Loucy (cell line): ENCODE measurements around the gene HMGN4.

Source experiments
- H2AFZ ChIP-seq: fragments of 200-600 bp; sonication (generic); 2 replicates; pipeline ENCODE4 v1.6.0; 2016; ENCODE audit warnings: antibody characterized with exemption, mild to moderate bottlenecking, low read length, moderate library complexity
- H3F3A ChIP-seq: fragments of 200-600 bp; 2 replicates; pipeline ENCODE4 v1.6.0; 2016; ENCODE audit warnings: antibody characterized with exemption, low read depth, mild to moderate bottlenecking
- H3K27me3 ChIP-seq: fragments of 200-600 bp; sonication (generic); 2 replicates; pipeline ENCODE4 v1.6.1; 2014; ENCODE audit warnings: low read length, mild to moderate bottlenecking; ENCODE audit not compliant: insufficient read depth, poor library complexity, severe bottlenecking
- H3K36me3 ChIP-seq: fragments of 200-600 bp; sonication (generic); 2 replicates; pipeline ENCODE4 v1.6.1; 2016; ENCODE audit warnings: low read length; ENCODE audit not compliant: insufficient read depth
- H3K4me1 ChIP-seq: fragments of 200-600 bp; sonication (generic); 2 replicates; pipeline ENCODE4 v1.5.1; 2014; ENCODE audit warnings: low read length, mild to moderate bottlenecking; ENCODE audit not compliant: insufficient read depth, poor library complexity, severe bottlenecking
- H3K4me2 ChIP-seq: fragments of 200-600 bp; sonication (generic); 2 replicates; pipeline ENCODE4 v1.6.0; 2014; ENCODE audit warnings: antibody characterized with exemption, low read length, low read depth, mild to moderate bottlenecking; ENCODE audit not compliant: poor library complexity, severe bottlenecking
- H3K4me3 ChIP-seq: fragments of 200-600 bp; sonication (generic); 2 replicates; pipeline ENCODE4 v1.5.1; 2014; ENCODE audit warnings: low read length, mild to moderate bottlenecking, mixed read lengths; ENCODE audit not compliant: poor library complexity, severe bottlenecking
- H3K79me2 ChIP-seq: fragments of 200-600 bp; sonication (generic); 2 replicates; pipeline ENCODE4 v1.6.1; 2014; ENCODE audit warnings: low read length; ENCODE audit not compliant: insufficient read depth
- H3K9ac ChIP-seq: fragments of 200-600 bp; sonication (generic); 2 replicates; pipeline ENCODE4 v1.6.0; 2014; ENCODE audit warnings: mild to moderate bottlenecking, low read depth, low read length, moderate library complexity; ENCODE audit not compliant: poor library complexity, severe bottlenecking
- H3K9me2 ChIP-seq: fragments of 200-600 bp; sonication (generic); replicated peaks from 2 replicates; pipeline ENCODE4 v1.6.1; 2016; ENCODE audit warnings: low read depth, low read length, mixed read lengths
- H3K9me3 ChIP-seq: fragments of 200-600 bp; sonication (generic); 2 replicates; pipeline ENCODE4 v1.6.1; 2014; ENCODE audit warnings: mild to moderate bottlenecking, antibody characterized with exemption, low read length, low read depth; ENCODE audit not compliant: insufficient read depth
- H4K20me1 ChIP-seq: fragments of 200-600 bp; sonication (generic); 2 replicates; pipeline ENCODE4 v1.6.0; 2014; ENCODE audit warnings: antibody characterized with exemption, low read length, mild to moderate bottlenecking; ENCODE audit not compliant: insufficient read depth, poor library complexity, severe bottlenecking
- EZH2phosphoT487 ChIP-seq: fragments of 200-600 bp; IDR thresholded peaks from 2 replicates; pipeline ENCODE4 v1.6.1; 2018; ENCODE audit warnings: antibody characterized with exemption, mild to moderate bottlenecking, moderate library complexity, borderline replicate concordance
- TF ChIP-seq, protein P1 (sequence below): fragments of 200-600 bp; sonication (generic); conservative IDR thresholded peaks from 2 replicates; pipeline ENCODE4 v1.5.1; 2014; ENCODE audit warnings: mild to moderate bottlenecking, antibody characterized with exemption, low read length

The HMGN4 gene

DNA sequence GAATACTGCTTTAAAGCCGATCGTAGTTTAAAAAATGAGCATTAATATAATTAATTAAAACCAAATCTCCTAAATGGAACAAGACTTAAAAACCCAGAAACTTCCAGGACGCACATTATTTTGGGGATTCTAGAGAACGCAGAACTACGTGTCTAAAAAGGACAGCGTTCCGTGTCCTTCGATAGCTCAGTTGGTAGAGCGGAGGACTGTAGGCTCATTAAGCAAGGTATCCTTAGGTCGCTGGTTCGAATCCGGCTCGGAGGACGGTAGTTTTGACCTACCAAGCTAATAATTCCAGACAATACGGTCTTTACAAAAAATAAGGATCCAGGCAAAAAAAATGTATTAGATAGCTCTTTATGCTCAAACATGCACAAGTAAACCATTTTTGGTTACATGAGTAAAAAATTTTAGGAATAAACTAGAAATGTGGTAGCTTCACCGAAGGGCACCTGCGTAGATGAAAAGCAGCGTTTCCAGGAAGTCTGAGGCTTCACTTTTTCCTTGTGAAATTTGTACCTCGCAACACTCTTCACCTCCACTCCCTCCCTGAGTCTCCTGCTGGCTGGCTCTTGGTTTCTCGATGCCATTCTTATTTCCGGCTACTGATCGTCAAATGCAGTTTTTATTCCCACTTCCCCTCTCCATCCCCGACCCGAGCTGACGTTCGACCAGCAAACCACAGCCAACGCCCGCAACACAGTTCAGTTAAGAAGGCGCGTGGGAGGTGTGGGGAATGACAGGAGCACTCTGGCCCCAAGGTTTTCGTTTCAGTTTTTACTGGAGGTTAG lies 39.0 kb downstream of the HMGN4 start:
- H3K9me2 ChIP-seq, result no peaks in the 10 kb centered on the region
- no peak overlapping the region for H2AFZ ChIP-seq
- H3K4me2 ChIP-seq, result no peak overlapping the region
- no peaks in the 10 kb centered on the region for H3K79me2 ChIP-seq
- no peaks in the 10 kb centered on the region for H4K20me1 ChIP-seq
- no peak overlapping the region for H3K4me3 ChIP-seq
- no peaks in the 10 kb centered on the region for H3K4me1 ChIP-seq
- no peaks in the 10 kb centered on the region for H3F3A ChIP-seq
- TF ChIP-seq EZH2phosphoT487, result no peak
- TF ChIP-seq, protein P1, sequence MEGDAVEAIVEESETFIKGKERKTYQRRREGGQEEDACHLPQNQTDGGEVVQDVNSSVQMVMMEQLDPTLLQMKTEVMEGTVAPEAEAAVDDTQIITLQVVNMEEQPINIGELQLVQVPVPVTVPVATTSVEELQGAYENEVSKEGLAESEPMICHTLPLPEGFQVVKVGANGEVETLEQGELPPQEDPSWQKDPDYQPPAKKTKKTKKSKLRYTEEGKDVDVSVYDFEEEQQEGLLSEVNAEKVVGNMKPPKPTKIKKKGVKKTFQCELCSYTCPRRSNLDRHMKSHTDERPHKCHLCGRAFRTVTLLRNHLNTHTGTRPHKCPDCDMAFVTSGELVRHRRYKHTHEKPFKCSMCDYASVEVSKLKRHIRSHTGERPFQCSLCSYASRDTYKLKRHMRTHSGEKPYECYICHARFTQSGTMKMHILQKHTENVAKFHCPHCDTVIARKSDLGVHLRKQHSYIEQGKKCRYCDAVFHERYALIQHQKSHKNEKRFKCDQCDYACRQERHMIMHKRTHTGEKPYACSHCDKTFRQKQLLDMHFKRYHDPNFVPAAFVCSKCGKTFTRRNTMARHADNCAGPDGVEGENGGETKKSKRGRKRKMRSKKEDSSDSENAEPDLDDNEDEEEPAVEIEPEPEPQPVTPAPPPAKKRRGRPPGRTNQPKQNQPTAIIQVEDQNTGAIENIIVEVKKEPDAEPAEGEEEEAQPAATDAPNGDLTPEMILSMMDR, result no peak
- no peaks in the 10 kb centered on the region for H3K36me3 ChIP-seq
- H3K9me3 ChIP-seq, result no peaks in the 10 kb centered on the region; the same call in 1 of the 2 replicates
- no peak overlapping the region for H3K9ac ChIP-seq
- no peaks in the 10 kb centered on the region for H3K27me3 ChIP-seq

DNA sequence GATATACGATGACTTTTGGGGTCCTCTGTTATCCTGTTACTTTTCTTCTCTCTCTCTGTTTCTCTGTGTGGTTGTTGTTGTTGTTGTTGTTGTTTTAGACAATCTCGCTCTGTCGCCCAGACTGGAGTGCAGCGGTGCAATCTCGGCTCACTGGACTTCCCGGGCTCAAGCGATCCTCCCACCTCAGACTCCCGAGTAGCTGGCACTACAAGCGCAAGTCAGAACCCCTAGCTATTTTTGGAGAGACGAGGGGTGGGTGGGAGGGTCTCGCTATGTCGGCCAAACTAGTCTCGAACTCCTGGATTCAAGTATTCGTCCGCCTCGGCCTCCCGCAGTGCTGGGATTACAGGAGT lies 39.5 kb downstream of the HMGN4 start:
- Histone ChIP-seq H3K9me2 (no peaks in the 10 kb centered on the region), H4K20me1 (no peaks in the 10 kb centered on the region), H3K36me3 (no peaks in the 10 kb centered on the region), H3F3A (no peaks in the 10 kb centered on the region), H3K9ac (no peak overlapping the region), H2AFZ (no peak overlapping the region), H3K79me2 (no peaks in the 10 kb centered on the region), H3K4me2 (no peak overlapping the region), H3K9me3 (no peaks in the 10 kb centered on the region; the same call in 1 of the 2 replicates), H3K4me3 (no peak overlapping the region), H3K4me1 (no peaks in the 10 kb centered on the region), H3K27me3 (no peaks in the 10 kb centered on the region)
- TF ChIP-seq EZH2phosphoT487, result no peak
- TF ChIP-seq, protein P1, result no peak

DNA sequence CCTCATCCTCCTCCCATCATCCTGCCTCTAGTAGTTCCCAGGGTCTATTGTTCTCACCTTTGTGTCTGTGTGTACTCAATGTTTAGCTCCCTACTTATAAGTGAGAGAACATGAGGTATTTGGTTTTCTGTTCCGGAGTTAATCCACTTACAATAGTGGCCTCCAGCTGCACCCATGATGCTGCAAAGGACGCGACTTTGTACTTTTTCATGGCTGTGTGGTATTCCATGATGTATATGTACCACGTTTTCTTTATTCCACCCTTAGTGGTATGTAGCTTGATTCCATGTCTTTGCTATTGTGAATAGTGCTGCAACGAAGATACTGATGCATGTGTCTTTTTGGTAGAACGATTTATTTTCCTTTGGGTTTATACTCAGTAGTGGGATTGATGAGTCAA lies 40.1 kb downstream of the HMGN4 start:
- Histone ChIP-seq H3K79me2 (no peaks in the 10 kb centered on the region), H3F3A (no peaks in the 10 kb centered on the region), H3K9ac (no peak overlapping the region), H3K27me3 (peaks cover 3% of the 10 kb centered on the region), H3K4me1 (no peaks in the 10 kb centered on the region), H3K36me3 (no peaks in the 10 kb centered on the region), H3K9me3 (no peaks in the 10 kb centered on the region; the same call in 1 of the 2 replicates), H4K20me1 (no peaks in the 10 kb centered on the region), H2AFZ (no peak overlapping the region), H3K9me2 (no peaks in the 10 kb centered on the region), H3K4me2 (no peak overlapping the region), H3K4me3 (no peak overlapping the region)
- no peak for TF ChIP-seq EZH2phosphoT487
- TF ChIP-seq, protein P1, result no peak
